ENCODE measurements around the gene BANF2.
"Not testable (repeated sequence)": the region's sequence is repeated elsewhere in the genome, so short reads cannot be mapped to it uniquely, and the experiment has no call there.

BANF2 gene

DNA sequence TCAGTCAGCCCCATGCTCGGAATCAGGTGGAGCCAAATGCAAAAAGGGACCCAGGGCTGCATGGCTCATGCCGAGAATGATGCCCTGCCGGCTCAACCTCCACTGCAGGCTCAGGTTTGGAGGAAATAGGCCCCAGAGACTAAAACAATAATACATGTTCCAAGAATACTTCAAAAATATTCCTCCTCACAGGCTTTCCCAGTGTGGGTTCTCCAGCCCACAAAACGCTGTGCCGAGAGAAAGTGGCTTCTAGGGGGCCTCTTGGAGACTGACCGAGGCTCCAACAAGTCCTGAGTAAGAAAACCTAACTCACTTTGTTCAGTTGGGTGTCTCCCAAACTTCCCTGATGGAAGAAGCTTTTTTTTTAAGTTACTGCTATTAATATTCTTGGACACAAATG, 73.9 kb downstream of the BANF2 start:
- Histone ChIP-seq H3K4me2 (ENCODE audit: low read length) (no peak overlapping the region), H3K4me3 (ENCODE audit: low read depth, low read length) (no peak overlapping the region), H3K27ac (no peak overlapping the region), H3K9ac (no peak overlapping the region), H2AFZ (no peak overlapping the region), H3K4me1 (no peaks in the 10 kb centered on the region), H3K9me3 (ENCODE audit: control insufficient read depth, low read length) (no peaks in the 10 kb centered on the region), H3K36me3 (ENCODE audit: control insufficient read depth, insufficient read depth, low read length) (no peaks in the 10 kb centered on the region), H3K79me2 (no peaks in the 10 kb centered on the region), H3K27me3 (ENCODE audit: control insufficient read depth, insufficient read depth, low read length) (no peaks in the 10 kb centered on the region)
- TF ChIP-seq, protein P1, sequence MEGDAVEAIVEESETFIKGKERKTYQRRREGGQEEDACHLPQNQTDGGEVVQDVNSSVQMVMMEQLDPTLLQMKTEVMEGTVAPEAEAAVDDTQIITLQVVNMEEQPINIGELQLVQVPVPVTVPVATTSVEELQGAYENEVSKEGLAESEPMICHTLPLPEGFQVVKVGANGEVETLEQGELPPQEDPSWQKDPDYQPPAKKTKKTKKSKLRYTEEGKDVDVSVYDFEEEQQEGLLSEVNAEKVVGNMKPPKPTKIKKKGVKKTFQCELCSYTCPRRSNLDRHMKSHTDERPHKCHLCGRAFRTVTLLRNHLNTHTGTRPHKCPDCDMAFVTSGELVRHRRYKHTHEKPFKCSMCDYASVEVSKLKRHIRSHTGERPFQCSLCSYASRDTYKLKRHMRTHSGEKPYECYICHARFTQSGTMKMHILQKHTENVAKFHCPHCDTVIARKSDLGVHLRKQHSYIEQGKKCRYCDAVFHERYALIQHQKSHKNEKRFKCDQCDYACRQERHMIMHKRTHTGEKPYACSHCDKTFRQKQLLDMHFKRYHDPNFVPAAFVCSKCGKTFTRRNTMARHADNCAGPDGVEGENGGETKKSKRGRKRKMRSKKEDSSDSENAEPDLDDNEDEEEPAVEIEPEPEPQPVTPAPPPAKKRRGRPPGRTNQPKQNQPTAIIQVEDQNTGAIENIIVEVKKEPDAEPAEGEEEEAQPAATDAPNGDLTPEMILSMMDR (IDR thresholded peaks at IDR 0.05) = no peak

DNA sequence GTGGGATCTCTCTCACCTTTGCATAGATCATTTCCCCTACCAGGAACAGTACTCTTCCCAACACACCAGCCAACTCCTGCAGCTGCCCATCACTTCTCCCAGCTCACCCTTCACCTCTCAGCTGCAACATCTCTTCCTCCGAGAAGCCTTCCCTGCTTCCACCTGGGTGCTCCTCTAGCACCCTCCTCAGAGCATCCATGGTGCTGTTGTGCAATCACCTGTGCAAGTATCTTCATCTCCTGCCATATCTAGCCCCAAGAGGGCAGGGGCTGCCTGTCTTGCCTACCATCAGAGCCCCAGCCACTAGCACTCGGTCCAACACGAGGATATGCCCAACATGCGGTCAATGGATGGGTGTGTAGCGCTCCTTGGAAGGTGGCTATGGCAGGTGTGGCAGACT, 75.8 kb downstream of the BANF2 start:
- TF ChIP-seq, protein P1 (IDR thresholded peaks at IDR 0.05) = no peak
- no peaks in the 10 kb centered on the region for H3K36me3 ChIP-seq (ENCODE audit: control insufficient read depth, insufficient read depth, low read length)
- H3K4me1 ChIP-seq = no peaks in the 10 kb centered on the region
- no peak overlapping the region for H3K4me3 ChIP-seq (ENCODE audit: low read depth, low read length)
- no peak overlapping the region for H2AFZ ChIP-seq
- no peak overlapping the region for H3K27ac ChIP-seq
- no peak overlapping the region for H3K4me2 ChIP-seq (ENCODE audit: low read length)
- H3K9ac ChIP-seq = no peak overlapping the region
- H3K9me3 ChIP-seq (ENCODE audit: control insufficient read depth, low read length) = no peaks in the 10 kb centered on the region
- no peaks in the 10 kb centered on the region for H3K27me3 ChIP-seq (ENCODE audit: control insufficient read depth, insufficient read depth, low read length)
- H3K79me2 ChIP-seq = no peaks in the 10 kb centered on the region

DNA sequence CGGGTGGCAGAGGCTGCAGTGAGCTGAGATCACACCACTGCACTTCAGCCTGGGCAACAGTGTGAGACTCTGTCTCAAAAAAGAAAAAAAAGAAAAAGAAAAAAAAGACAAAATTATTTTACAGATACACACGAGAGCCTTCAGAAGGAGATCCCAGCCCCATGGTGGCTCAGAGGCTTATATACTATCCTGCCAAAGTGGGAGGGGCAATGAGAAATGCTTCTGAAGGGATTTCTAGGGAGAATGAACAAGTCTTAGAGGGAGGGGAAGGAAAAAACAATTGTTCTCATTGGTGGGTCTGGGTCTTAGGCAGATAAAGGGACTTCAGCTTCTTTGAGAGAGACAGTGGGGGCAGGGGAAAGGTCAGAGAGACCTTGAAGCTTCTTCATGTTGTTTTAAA, 76.8 kb downstream of the BANF2 start:
- no peak overlapping the region for H3K4me2 ChIP-seq (ENCODE audit: low read length)
- no peaks in the 10 kb centered on the region for H3K9me3 ChIP-seq (ENCODE audit: control insufficient read depth, low read length)
- no peaks in the 10 kb centered on the region for H3K79me2 ChIP-seq
- no peak overlapping the region for H3K27ac ChIP-seq
- TF ChIP-seq, protein P1 (IDR thresholded peaks at IDR 0.05) = no peak
- no peak overlapping the region for H2AFZ ChIP-seq
- H3K4me1 ChIP-seq = no peaks in the 10 kb centered on the region
- no peak overlapping the region for H3K9ac ChIP-seq
- no peak overlapping the region for H3K4me3 ChIP-seq (ENCODE audit: low read depth, low read length)
- H3K36me3 ChIP-seq (ENCODE audit: control insufficient read depth, insufficient read depth, low read length) = no peaks in the 10 kb centered on the region
- H3K27me3 ChIP-seq (ENCODE audit: control insufficient read depth, insufficient read depth, low read length) = no peaks in the 10 kb centered on the region

DNA sequence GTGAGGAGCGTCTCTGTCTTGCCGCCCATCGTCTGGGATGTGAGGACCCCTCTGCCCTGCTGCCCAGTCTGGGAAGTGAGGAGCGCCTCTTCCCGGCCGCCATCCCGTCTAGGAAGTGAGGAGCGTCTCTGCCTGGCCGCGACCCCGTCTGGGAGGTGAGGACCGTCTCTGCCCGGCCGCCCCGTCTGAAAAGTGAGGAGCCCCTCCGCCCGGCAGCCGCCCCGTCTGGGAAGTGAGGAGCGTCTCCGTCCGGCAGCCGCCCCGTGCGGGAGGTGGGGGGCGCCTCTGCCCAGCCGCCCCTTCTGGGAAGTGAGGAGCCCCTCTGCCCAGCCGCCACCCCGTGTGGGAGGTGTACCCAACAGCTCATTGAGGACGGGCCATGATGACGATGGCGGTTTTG, 79.2 kb downstream of the BANF2 start:
- not testable (repeated sequence) for H3K4me1 ChIP-seq; H2AFZ ChIP-seq; H3K27ac ChIP-seq; H3K36me3 ChIP-seq (ENCODE audit: control insufficient read depth, insufficient read depth, low read length); H3K27me3 ChIP-seq (ENCODE audit: control insufficient read depth, insufficient read depth, low read length); H3K4me3 ChIP-seq (ENCODE audit: low read depth, low read length); H3K9me3 ChIP-seq (ENCODE audit: control insufficient read depth, low read length); H3K9ac ChIP-seq; H3K79me2 ChIP-seq; H3K4me2 ChIP-seq (ENCODE audit: low read length)

DNA sequence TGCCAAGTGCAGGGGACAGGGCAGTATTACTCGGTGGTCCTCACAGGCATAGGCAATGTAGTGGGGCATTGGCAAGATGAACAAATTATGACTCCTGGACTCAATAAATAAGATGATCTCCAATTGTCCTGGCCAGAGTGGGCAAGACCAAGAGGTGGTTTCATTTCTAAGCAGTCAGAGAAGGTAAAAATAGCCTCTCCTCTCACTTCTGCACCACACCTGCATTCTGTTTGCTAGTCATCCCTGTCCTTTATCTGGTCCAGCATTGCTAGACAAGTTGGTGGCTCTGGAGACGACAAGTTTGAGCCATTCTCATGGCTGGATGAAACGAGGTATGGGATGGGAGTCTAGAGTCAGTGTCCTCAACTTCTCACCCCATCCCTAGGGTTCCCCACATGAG, 83.0 kb downstream of the BANF2 start:
- H3K27ac ChIP-seq = no peak overlapping the region
- no peaks in the 10 kb centered on the region for H3K36me3 ChIP-seq (ENCODE audit: control insufficient read depth, insufficient read depth, low read length)
- H3K4me3 ChIP-seq (ENCODE audit: low read depth, low read length) = no peak overlapping the region
- no peak overlapping the region for H3K4me2 ChIP-seq (ENCODE audit: low read length)
- H3K9ac ChIP-seq = no peak overlapping the region
- H3K9me3 ChIP-seq (ENCODE audit: control insufficient read depth, low read length) = no peaks in the 10 kb centered on the region
- no peaks in the 10 kb centered on the region for H3K79me2 ChIP-seq
- H3K27me3 ChIP-seq (ENCODE audit: control insufficient read depth, insufficient read depth, low read length) = no peaks in the 10 kb centered on the region
- H3K4me1 ChIP-seq = no peaks in the 10 kb centered on the region
- TF ChIP-seq, protein P1 (IDR thresholded peaks at IDR 0.05) = no peak
- H2AFZ ChIP-seq = no peak overlapping the region

Measured in parathyroid adenoma (tissue), 2 donors.